ENCODE measurements around the gene MADD. TPM values are rescaled to one million over a fixed set of nuclear protein-coding genes. Genes with fewer than 3 reads are reported as not detected.

MADD gene
- total RNA-seq, 1 donor from 2014 or later, result 24.7 TPM

- TF ChIP-seq CTCF (conservative IDR thresholded peaks at IDR 0.05; ENCODE audit: low read depth, low read length), result no peak
- DNase-seq (ENCODE audit: low read depth), result no peak
- H3K4me3 ChIP-seq (ENCODE audit: low read depth, low read length), result no peak overlapping the region
These were observed 58.0 kb downstream of the MADD start for GRCh38 chr11:47327949-47328348.

GRCh38 chr11:47328449-47329390 is 58.8 kb downstream of the MADD start:
- no peak for TF ChIP-seq CTCF (conservative IDR thresholded peaks at IDR 0.05; ENCODE audit: low read depth, low read length)
- DNase-seq (ENCODE audit: low read depth), result no peak
- H3K4me3 ChIP-seq (ENCODE audit: low read depth, low read length), result no peak overlapping the region

GRCh38 chr11:47329431-47329986 is 59.6 kb downstream of the MADD start:
- no peak for DNase-seq (ENCODE audit: low read depth)
- no peak for TF ChIP-seq CTCF (conservative IDR thresholded peaks at IDR 0.05; ENCODE audit: low read depth, low read length)
- H3K4me3 ChIP-seq (ENCODE audit: low read depth, low read length), result no peak overlapping the region

GRCh38 chr11:47329987-47330931 is 60.3 kb downstream of the MADD start:
- no peak for DNase-seq (ENCODE audit: low read depth)
- no peak overlapping the region for H3K4me3 ChIP-seq (ENCODE audit: low read depth, low read length)
- TF ChIP-seq CTCF (conservative IDR thresholded peaks at IDR 0.05; ENCODE audit: low read depth, low read length), result no peak

GRCh38 chr11:47331454-47332302 is 61.7 kb downstream of the MADD start:
- DNase-seq (ENCODE audit: low read depth), result no peak
- H3K4me3 ChIP-seq (ENCODE audit: low read depth, low read length), result no peak overlapping the region
- no peak for TF ChIP-seq CTCF (conservative IDR thresholded peaks at IDR 0.05; ENCODE audit: low read depth, low read length)

GRCh38 chr11:47332303-47332711 is 62.4 kb downstream of the MADD start:
- no peak for DNase-seq (ENCODE audit: low read depth)
- H3K4me3 ChIP-seq (ENCODE audit: low read depth, low read length), result no peak overlapping the region
- no peak for TF ChIP-seq CTCF (conservative IDR thresholded peaks at IDR 0.05; ENCODE audit: low read depth, low read length)
